AG04450 (cell line): ENCODE results near the gene ZNF169. TPM values are rescaled to one million over a fixed set of nuclear protein-coding genes. Genes with fewer than 3 reads are reported as not detected.

Experiments used
- polyA plus RNA-seq: library from polyadenylated mRNA; depleted of rRNA; stranded (reverse); fragments of >200 nt; gene quantifications from 2 replicates; pipeline ENCODE4 v1.2.3, GENCODE V29; 2011; rRNA removed

ZNF169 gene
- polyA plus RNA-seq, 1 experiment, result 2.3 TPM

Other genes starting within 250 kb of the ZNF169 start
- gene PTPDC1, start 174.8 kb upstream of the ZNF169 start, polyA plus RNA-seq, result 6.0 and 6.6 TPM in 2 replicates
- gene NUTM2F, start 69.3 kb downstream of the ZNF169 start, polyA plus RNA-seq, result not detected in 2 replicates